HL-60 (cell line): ENCODE data around the gene CTNNA1.

Experiments used
- POLR2AphosphoS5 ChIP-seq: IDR thresholded peaks from 2 replicates; pipeline ENCODE4 v1.6.1; 2012; ENCODE audit warnings: low read depth
- TF ChIP-seq, protein P1 (sequence below): IDR thresholded peaks from one replicate; pipeline ENCODE4 v1.5.1; 2011; ENCODE audit warnings: low read length, control low read depth, inconsistent platforms; ENCODE audit not compliant: insufficient read depth

DNA sequence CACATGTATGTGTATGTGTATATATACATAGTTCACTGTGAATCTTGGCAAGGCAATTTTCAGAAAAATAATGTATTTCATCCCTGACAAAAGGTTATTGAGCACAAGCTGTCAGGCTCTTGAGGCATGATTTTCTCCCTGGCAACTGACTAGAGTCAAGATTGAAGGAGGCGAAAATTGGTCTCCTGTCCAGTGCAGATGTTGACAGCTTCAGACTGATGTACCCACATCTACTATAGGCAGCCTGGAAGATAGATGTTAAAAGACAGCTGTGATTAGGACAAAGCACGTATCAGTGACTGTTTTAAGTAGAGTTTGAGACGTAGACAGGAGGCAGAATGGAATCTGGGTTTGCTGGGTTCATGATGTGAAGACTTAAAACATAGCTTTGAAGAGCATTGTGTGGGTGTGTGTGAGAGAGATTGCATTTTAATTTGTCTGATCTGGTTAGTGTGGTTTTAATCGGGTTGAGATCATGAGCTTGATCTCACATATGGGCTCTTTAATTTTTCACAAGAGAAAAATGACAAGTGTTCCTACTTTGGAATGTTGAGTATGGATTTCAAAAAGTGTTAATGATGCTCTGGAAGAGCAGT lies 39.1 kb downstream of the CTNNA1 start:
- TF ChIP-seq, protein P1, sequence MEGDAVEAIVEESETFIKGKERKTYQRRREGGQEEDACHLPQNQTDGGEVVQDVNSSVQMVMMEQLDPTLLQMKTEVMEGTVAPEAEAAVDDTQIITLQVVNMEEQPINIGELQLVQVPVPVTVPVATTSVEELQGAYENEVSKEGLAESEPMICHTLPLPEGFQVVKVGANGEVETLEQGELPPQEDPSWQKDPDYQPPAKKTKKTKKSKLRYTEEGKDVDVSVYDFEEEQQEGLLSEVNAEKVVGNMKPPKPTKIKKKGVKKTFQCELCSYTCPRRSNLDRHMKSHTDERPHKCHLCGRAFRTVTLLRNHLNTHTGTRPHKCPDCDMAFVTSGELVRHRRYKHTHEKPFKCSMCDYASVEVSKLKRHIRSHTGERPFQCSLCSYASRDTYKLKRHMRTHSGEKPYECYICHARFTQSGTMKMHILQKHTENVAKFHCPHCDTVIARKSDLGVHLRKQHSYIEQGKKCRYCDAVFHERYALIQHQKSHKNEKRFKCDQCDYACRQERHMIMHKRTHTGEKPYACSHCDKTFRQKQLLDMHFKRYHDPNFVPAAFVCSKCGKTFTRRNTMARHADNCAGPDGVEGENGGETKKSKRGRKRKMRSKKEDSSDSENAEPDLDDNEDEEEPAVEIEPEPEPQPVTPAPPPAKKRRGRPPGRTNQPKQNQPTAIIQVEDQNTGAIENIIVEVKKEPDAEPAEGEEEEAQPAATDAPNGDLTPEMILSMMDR: no peak
- TF ChIP-seq POLR2AphosphoS5: no peak
